ENCODE results near the gene GIMAP1. TPM values are rescaled to one million over a fixed set of nuclear protein-coding genes. Genes with fewer than 3 reads are reported as not detected.
"Not testable (repeated sequence)": the region's sequence is repeated elsewhere in the genome, so short reads cannot be mapped to it uniquely, and the experiment has no call there.

Gene GIMAP1
- total RNA-seq (2014; rRNA removed; shearing (Covaris generic)), result not detected in 2 replicates

DNA sequence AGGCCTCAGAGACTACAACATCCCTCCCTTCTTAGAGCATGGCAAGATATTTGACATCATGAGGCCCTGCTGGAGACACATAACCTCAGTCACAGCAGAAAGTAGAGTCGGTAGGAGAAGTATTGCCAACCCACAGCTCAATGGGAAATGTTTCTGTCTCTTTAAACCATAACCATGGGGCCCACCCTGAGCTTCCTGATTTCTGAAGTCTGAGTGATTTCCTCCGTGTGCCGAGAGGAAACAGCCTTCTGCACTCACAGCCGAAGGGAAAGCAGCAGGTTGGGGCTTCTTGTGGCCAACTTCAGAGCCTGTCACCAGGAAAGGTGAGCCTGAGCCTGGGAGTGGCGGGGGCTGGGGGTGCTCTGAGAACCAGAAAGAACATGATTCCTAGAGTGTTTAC, at the start of gene GIMAP1:
TSS of gene GIMAP1 (plus strand) at position 246 of the 400 bp plus-strand sequence. CDS start 2,435 bp downstream, outside the sequence.
- no peak for DNase-seq (ENCODE audit: low spot score)

DNA sequence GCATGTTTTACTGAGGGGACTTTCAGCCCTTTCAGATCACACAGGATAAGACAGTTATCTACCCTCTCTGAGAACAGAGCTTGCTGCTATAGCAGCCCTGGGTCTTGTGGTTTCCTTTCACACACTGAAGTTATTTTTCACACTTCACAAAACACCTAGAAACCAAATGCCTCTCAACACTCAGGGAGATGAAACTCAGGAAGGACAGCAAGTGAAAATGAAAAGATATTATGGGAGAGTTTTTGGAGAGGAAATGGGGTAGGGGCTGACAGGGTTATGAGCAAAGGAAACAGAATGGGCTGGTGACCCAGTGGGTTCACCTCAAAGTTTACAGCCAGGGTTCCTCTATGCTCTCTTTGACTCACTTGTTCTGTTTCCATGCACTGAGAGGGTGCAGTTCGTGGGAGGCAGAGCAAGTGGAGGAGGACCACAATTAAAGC, 47.9 kb upstream of the GIMAP1 start:
- no peak for DNase-seq (ENCODE audit: low spot score)

DNA sequence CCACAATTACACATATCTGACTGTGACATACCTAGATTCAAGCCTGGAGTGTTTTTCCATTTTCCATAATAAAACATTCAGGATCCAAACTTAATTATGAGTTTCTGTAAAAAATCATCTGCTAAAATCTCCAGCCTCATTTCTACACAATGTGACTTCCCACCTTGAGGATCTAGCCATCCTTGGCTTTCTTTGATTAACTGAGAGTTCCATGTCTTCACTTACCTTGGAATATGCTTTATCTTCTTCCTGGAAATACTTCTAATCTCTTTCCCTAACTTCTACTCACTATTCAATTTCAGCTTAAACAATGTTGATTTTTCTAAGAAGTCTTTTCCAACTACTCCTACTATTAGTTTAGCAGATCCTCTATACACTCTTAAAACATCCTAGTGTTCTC, 47.4 kb upstream of the GIMAP1 start:
- no peak for DNase-seq (ENCODE audit: low spot score)

DNA sequence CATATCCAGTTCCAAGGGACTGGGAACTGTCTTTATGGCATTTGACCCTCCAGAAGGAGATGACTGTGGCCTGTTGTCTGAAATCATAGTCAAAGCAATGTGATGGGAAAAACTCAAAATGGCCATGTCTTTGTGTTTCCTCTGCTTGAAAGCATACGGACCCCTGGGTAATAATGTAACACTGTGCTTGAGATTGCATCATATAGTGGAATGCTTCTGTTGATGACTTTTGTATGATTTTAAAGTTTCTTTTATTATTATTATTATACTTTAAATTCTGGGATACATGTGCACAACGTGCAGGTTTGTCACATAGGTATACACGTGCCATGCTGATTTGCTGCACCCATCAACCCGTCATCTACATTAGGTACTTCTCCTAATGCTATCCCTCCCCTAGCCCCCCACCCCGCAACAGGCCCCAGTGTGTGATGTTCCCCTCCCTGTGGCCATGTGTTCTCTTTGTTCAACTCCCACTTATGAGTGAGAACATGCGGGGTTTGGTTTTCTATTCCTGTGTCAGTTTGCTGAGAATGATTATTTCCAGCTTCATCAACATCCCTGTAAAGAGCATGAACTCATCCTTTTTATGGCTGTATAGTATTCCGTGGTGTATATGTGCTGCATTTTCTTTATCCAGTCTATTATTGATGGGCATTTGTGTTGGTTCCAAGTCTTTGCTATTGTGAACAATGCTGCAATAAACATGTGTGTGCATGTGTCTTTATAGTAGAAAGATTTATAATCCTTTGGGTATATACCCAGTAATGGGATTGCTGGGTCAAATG, 44.4 kb upstream of the GIMAP1 start:
- not testable (repeated sequence) for DNase-seq (ENCODE audit: low spot score)

GRCh38 chr7:150675714-150676113, 40.7 kb upstream of the GIMAP1 start:
- DNase-seq (ENCODE audit: low spot score), result no peak

DNA sequence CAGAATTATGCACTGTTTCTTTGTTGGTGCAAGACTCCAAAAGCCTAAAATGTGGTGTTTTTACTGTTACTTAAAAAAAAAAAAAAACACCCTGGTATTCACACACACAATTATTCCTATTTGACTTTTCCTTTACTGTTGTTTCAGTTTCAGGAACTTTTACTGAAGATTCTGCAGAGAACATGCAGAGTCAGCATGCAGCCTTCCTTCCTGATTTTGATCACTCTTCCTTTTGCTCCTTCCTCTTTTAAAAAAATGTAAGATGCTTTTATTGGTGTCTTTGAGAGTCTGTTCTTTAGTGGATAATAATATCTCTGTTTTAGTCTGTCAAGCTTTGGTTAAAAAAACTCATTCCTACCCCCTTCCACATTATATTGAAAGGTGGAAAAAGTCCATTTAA, 40.1 kb upstream of the GIMAP1 start:
- not testable (repeated sequence) for DNase-seq (ENCODE audit: low spot score)

- not testable (repeated sequence) for DNase-seq (ENCODE audit: low spot score)
These were observed 39.6 kb upstream of the GIMAP1 start for GRCh38 chr7:150676854-150677253.

DNA sequence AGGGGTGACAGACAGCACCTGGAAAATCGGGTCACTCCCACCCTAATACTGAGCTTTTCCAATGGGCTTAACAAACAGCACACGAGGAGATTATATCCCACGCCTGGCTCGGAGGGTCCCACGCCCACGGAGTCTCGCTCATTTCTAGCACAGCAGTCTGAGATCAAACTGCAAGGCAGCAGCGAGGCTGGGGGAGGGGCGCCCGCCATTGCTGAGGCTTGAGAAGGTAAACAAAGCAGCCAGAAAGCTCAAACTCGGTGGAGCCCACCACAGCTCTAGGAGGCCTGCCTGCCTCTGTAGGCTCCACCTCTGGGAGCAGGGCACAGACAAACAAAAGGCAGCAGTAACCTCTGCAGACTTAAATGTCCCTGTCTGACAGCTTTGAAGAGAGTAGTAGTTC, 37.8 kb upstream of the GIMAP1 start:
- not testable (repeated sequence) for DNase-seq (ENCODE audit: low spot score)

GRCh38 chr7:150680364-150680763, 36.0 kb upstream of the GIMAP1 start:
- DNase-seq (ENCODE audit: low spot score), result not testable (repeated sequence)

GRCh38 chr7:150685219-150686029, 31.0 kb upstream of the GIMAP1 start, which contains the start of gene GIMAP2:
GIMAP2 (plus strand) TSS chr7:150685706; CDS start chr7:150687060, 1,354 bp downstream.
- no peak for DNase-seq (ENCODE audit: low spot score)

GRCh38 chr7:150686030-150686631, 30.3 kb upstream of the GIMAP1 start:
- no peak for DNase-seq (ENCODE audit: low spot score)

GRCh38 chr7:150688630-150689029, 27.8 kb upstream of the GIMAP1 start:
- DNase-seq (ENCODE audit: low spot score), result no peak

DNA sequence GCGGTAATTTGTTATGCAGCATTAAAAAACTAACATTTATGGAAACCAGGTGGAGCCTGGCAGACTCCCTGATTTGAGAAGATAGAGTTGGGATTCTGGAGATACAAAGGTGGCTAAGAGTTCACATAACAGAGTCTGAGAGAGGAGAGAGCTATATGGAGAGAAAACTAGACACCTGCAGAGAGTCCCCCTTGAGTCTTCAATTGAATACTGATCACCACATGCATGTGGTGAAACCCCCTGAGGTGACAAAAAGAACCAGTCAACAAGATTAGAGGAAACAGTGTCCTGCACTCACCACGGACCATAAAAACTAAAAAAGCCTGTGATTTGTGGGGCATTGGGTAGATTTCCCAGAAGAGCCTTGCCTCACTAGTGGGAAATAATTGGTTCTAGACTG, 20.8 kb upstream of the GIMAP1 start:
- DNase-seq (ENCODE audit: low spot score), result no peak

DNA sequence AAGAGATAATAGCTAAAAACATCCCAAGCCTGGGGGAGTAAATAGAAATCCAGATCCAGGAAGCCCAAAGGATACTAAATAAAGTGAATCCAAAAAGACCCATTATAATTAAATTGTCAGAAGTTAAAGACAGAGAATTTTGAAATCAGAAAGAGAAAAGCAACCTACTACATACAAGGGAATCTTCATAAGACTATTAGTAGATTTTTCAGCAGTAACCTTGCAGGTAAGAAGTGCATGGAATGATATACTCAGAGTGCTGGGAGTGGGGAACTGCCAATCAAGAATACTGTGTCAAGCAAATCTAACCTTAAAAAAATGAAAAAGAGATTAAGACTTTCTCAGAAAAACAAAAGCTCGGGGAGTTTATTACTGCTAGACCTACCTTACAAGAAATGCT, 13.2 kb upstream of the GIMAP1 start:
- DNase-seq (ENCODE audit: low spot score), result no peak

DNA sequence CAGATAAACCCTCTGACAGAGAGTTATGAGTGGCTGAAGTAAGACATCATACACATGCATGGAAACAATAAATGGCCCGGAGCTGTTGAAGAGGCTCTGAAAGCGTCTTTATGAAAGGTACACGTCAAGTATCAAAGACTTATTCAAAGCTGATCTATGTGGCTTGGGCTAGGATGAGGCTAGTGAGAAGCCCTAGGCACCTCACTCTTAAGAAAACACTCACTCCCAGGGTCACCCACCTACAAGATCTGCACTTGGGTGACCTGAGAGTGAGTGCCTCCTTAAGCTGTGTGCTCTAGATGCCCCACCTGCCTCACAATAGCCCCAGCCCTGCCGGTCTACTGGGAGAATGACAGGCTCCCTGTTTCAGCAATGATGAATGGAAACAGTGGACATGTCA, 1.1 kb upstream of the GIMAP1 start:
- DNase-seq (ENCODE audit: low spot score), result no peak

DNA sequence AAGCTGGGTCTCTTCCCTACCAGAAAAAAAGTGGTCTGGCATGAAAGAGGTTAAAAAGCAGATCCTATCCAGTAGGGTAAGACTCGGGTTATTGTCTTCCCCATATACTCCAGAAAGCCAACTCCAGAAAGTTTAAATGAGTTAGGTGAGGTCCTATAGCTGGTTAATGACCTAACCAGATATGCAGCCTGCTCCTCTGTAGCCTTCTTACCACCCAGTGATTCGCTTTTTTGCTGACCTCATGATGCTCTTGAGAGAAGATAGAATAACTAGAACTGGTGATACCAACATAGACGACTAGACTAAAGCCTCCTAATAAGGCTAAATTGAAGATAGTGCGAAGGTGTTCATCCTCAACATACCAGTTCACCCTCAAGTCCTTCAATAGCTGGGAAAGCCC, 675 bp upstream of the GIMAP1 start:
- DNase-seq (ENCODE audit: low spot score), result no peak

DNA sequence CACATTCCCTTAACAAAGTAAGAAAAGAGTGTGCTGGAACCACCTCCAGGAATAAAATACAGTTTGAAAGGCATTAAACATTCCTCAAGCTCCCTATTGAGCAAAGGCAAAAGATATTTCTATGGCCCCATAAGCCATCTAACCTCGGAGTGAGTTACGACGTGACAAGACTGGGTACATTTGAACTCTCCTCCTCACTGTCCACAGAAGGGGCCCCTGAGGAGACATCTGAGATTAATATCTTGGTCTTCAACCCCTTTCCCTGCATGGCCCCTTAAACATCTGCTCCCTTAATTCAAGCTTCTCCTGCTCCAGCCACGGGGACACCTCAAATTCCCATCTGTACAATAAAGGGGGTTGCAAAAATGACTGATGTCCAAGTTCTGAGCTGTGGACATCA, 526 bp downstream of the GIMAP1 start:
- DNase-seq (ENCODE audit: low spot score), result no peak

DNA sequence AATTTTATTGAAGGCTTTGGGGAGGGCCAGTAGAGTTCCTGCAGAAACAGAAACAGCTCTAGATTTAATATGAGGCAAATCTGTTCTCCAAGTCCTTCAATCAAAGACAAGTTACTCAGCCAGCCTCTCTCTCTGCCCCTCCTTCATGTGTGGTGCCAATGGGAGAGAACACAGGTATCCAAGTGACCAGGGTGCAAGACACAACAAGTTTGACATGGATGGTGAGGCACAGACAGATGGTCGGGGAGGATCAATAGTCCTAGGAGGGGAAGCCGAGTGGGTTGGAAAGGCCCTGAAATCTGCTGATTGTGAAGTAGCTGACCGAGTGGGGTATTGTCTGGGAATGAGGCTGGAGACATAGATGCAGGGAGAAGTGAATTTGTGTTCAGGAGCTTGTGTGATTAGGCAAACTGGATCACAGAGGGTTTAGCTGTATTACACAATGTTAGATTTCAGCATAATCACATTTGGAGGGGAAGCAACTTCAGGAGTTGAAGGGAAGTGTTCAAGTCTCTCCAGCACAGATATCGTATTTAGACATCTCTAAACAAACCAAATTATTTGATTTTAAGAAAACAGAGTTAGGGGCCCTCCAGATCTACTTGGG, 1.5 kb downstream of the GIMAP1 start:
- no peak for DNase-seq (ENCODE audit: low spot score)

GRCh38 chr7:150719436-150719835, 3.0 kb downstream of the GIMAP1 start:
- no peak for DNase-seq (ENCODE audit: low spot score)

- DNase-seq (ENCODE audit: low spot score), result no peak
These were observed 3.8 kb downstream of the GIMAP1 start for GRCh38 chr7:150719960-150720891.

DNA sequence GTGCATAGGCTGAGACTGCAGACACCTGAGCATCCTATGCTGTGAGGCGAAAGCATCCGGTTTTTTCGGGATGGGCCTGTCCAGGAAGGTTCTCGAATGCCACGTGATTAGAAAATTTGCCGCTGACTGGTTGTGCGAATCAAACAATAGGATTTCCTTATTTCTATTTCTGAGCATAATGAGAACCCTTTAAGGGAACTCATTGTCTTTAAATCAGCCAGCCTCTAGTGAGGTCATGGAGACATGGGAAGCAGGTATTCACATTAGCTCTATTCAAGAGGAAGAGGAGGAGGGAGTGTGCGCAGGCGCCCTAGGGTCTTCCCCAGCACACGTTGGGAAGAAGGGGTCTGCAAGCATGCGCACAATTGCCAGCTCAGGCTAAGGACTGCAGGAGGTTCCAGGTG, 5.6 kb downstream of the GIMAP1 start:
- no peak for DNase-seq (ENCODE audit: low spot score)
